CD4-positive, alpha-beta T cell treated with Interleukin-15 for 4 hours (primary cell): ENCODE data around the gene PEPD.
A peak's percentile ranks its signal among the peaks of the same experiment; 100 is the strongest.

Source experiments
- DNase-seq: peaks from one replicate; pipeline ENCODE4 v3.0.0-alpha.2; 2020; ENCODE audit warnings: low spot score

Gene PEPD

DNA sequence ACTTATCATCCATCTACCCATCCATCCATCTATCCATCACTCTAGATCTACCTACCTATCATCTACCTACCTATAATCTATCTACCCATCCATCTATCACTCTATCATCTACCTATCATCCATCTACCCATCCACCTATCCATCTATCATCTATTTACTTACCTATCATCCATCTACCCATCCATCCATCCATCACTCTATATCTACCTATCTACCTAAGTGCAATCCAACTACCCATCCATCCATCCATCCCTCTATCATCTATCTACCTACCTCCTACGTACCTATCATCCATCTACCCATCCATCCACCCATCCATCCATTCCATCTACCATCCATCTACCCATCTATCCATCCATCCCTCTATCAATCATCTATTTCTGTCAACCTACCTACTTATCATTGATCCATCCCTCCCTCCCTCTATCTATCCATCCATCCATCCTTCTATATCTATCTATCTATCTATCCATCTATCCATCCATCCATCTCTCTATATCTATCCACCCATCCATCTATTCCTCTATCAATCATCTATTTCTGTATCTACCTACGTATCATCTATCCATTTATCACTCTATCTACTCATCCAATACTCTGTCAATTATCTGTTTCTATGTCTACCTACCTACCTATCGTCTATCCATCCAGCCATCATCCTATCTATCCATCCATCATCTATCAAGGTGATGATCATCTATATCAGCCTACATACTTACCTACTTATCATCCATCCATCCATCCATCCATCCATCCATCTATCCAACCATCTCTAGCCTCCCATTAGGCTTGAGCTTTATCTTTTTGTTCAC, 99.0 kb downstream of the PEPD start:
- DNase-seq, result no peak

- DNase-seq, result no peak
These were observed 100.2 kb downstream of the PEPD start for GRCh38 chr19:33421368-33421767.

DNA sequence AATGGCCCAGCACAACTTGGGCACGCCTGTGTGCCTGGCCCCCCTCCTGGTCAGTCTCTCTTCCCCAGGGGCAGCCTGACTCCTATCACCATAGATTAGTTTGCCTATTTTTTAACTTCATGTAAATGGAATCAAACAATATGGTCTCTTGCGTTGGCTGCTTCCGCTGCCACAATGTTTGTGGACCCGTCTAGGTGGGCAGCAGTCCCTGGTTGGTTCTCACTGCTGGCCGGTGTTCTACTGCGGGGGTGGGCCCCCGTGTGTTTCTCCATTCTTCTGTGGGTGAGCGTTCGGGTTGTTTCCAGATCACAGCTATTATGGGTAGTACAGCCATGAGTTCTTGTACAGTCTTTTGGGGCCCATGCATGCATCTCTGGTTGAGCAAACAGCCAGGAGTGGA, 100.8 kb downstream of the PEPD start:
- no peak for DNase-seq

- no peak for DNase-seq
These were observed 101.8 kb downstream of the PEPD start for GRCh38 chr19:33419788-33420130.

GRCh38 chr19:33418871-33419787, 102.5 kb downstream of the PEPD start:
- DNase-seq, result no peak

- no peak for DNase-seq
These were observed 103.1 kb downstream of the PEPD start for GRCh38 chr19:33418461-33418860.

DNA sequence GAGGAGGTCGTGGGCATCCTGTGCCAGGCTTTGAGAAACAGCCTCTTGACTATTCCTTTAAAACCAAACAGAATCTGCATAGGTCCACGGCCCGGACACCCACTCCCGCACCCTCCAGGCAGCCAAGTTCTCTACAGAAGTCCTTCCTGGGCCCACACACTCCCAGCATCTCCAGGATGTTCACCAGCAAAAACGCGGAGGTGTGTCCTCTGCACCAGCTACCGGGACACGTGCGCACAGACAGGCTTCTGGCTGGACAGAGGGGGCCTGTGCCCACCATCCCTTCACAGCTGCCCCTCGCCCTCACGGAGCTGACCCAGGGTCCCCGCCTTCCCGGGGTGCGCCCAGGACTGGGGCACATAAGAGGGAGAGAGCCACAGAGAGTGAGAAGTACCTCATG, 103.8 kb downstream of the PEPD start:
- no peak for DNase-seq

- DNase-seq, result peak; percentile 65
These were observed 105.0 kb downstream of the PEPD start for GRCh38 chr19:33416307-33417215.

DNA sequence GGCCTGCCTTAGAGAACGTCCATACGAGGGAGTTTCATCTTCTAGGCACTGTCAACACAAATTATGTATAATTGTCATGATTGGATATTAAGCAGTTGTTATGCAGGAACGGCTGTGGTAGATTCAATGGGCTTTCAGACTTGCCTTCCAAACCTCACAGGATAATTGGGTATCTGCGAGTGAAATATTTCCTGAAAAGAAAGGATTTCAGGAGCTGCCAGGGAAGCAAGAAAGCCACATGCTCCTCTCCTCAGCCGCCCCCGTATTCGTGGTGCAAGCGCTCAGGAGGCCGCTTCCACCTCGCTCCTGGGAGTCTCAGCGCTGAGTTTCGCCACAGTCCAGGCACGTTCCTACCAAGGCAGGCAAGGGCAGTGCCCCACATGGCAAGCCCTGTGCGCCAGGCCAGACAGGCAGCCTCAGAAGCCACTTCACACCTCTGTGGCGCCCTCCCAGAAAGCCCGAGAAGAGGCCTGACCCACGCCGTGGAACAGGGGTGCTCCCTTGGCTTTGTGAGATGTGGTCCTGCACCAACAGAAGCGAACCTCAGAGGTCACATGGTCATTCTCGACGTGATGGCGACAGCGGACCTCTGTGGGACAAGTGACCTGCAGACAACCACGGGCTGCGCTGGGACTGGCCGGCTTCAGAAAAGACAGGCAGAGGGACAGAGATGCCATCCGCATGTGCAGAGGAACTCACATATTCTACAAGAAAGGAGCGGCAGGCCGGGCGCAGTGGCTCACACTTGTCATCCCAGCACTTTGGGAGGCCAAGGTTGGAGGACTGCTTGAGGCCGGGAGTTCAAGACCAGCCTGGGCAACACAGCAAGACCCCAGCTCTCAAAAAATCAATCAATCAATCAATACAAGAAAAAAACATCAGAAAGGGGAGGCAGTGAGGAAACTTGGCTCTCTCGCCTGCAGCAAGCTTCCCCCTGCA, 106.7 kb downstream of the PEPD start:
- no peak for DNase-seq

DNA sequence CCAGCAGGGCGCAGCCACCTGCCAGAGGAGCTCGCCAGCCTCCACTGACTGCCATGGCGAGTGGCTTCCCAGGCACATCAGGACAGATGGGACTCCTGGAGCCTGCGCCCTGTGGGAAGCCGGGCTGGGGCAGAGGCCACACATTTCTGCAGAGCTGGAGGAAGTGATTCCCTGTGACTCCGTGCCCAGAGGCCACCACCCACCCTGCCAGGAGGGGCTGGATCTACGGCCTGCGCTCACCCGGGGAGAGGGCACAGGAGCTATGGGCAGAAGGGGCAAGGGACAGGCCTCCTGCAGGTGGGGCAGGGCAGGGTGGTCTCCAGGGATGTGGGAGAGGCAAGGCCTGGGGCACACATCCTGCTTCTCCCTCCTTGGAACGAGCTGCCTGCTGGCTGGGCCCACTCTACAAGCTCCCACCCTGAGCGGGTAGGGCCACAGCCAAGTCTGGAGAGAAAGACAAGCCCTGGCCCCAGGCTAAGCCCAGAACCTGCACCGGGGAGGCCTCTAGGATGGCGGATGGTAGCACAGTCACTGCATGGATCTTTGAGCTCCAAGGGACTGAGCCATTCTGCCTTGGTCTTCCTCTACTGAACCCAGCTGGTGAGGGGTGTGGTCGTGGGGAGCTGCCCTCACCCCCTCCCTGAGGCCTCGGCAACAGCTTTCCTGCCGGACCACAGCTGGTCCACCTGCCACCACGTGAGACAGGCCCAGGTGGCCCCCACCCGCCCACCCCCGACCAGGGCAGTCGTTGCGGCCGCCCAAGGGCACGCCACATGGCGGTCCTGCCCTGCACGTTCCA, 107.5 kb downstream of the PEPD start:
- no peak for DNase-seq

DNA sequence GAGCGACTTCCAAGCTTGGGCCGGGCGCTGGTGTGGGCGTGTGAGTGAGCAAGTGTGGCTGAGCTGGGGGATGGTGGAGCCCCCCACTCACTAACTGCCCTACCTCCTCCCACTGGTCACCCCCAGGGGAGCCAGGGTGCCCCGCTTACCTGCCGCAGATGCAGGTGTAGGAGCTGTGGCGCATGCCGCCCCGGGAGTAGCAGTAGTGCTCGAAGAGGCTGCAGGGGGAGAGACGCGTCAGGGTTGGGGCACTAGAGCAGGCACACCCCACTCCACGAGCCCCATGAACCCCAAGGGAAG, 108.2 kb downstream of the PEPD start:
- DNase-seq, result no peak

GRCh38 chr19:33412601-33413425, 108.8 kb downstream of the PEPD start:
- no peak for DNase-seq

GRCh38 chr19:33411621-33412180, 109.9 kb downstream of the PEPD start:
- DNase-seq, result no peak

DNA sequence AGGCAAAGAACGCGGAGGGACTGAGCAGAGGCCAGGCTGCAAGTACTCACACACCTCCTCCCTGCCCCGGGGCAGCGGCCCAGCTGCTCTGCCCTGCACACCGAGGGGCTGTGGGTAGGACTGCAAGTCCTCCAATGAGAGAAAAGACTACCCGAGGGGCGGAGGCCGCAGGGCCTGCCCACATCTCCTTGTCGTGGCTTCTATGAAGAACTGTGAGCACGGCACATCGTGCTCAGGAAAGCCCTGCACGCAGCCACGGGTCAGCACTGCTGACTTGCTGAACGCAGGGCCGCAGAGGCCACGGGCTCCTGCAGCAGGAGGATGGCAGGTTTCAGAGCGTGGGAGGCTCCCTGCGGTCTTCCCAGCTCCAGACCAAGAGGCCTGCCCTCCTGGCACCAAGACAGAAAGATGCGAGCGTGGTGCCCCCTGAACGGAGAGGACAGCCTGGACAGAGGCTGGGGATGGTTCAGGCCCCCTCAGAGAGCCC, 110.6 kb downstream of the PEPD start:
- no peak for DNase-seq

GRCh38 chr19:33409906-33410685, 111.5 kb downstream of the PEPD start:
- DNase-seq, result no peak

GRCh38 chr19:33408538-33409434, 112.8 kb downstream of the PEPD start:
- no peak for DNase-seq

DNA sequence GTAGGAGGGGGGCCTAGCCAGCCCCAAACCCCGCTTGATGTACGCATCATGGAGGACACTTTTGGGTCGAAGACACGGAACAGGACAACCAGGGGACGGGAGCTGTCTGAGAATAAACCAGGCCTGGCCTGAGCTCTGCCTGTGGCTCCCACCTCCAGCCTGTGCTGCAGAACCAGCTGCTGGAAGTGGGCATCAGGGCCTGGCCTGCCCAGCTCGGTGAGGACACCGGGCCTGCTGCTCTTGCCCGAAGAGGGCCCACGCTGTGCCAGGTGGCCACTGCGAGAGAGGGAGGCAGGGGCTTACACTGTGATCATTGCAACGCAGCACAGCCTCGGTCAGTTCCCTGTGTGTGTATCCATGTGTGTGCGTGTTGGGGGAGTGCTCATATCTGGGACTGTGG, 113.5 kb downstream of the PEPD start:
- no peak for DNase-seq
